Endothelial cell of umbilical vein (primary cell): ENCODE measurements around the gene INTS4. TPM values are rescaled to one million over a fixed set of nuclear protein-coding genes. Genes with fewer than 3 reads are reported as not detected.

Source experiments
- BruUV-seq: library from RNA; stranded (reverse); fragments of 400-500 nt; replicated peaks from 2 replicates; lab custom pipeline; 2021; lab: Mats Ljungman, UMichigan
- CTCF ChIA-PET: fragments of 300-600, 350-600 bp; sonication (Branson Sonifier 250); formaldehyde crosslinking; loops from one replicate; lab custom pipeline; 2021; ENCODE audit warnings: antibody characterized with exemption, inconsistent platforms; lab: Charles Lee
- POLR2A ChIA-PET: fragments of 300-600, 350-600 bp; sonication (Branson Sonifier 250); formaldehyde crosslinking; loops from one replicate; lab custom pipeline; 2021; ENCODE audit warnings: antibody characterized with exemption, inconsistent platforms; lab: Charles Lee
- DNase-seq: peaks from one replicate; pipeline ENCODE4 v3.0.0-alpha.2; 2011; ENCODE audit warnings: low read depth, low spot score
- FAIRE-seq: peaks from 2 replicates; lab custom pipeline; 2011; peaks lifted over from hg19 to GRCh38; lab: Jason Lieb, UNC
- H2AFZ ChIP-seq: 2 replicates; pipeline ENCODE4 v1.6.0; 2012; ENCODE audit warnings: low read depth, low read length, control low read depth, inconsistent platforms
- H3K27ac ChIP-seq: 2 replicates; pipeline ENCODE4 v1.5.1; 2011; ENCODE audit warnings: low read depth, mild to moderate bottlenecking, control low read depth, low read length, moderate library complexity; ENCODE audit not compliant: insufficient read depth
- H3K27me3 ChIP-seq, 2 experiments: 2 replicates each; pipeline versions ENCODE4 v1.6.0 to v1.6.1; 2011; ENCODE audit warnings: low read length in 2 of 2, mixed read lengths in 1 of 2; ENCODE audit not compliant: control insufficient read depth in 2 of 2, insufficient read depth in 2 of 2
- H3K36me3 ChIP-seq, 2 experiments: 2 replicates in 1 of 2; 3 replicates in 1 of 2; pipeline ENCODE4 v1.5.1; 2011; ENCODE audit warnings: low read length in 2 of 2, mild to moderate bottlenecking in 1 of 2, moderate library complexity in 1 of 2; ENCODE audit not compliant: control insufficient read depth in 2 of 2, insufficient read depth in 2 of 2; ENCODE audit errors: extremely low read depth in 1 of 2
- H3K4me1 ChIP-seq: 3 replicates; pipeline ENCODE4 v1.5.1; 2011; ENCODE audit warnings: mild to moderate bottlenecking, low read length; ENCODE audit not compliant: control insufficient read depth, insufficient read depth; ENCODE audit errors: extremely low read depth
- H3K4me2 ChIP-seq: 2 replicates; pipeline ENCODE4 v1.6.1; 2011; ENCODE audit warnings: low read length, control low read depth, mixed read lengths; ENCODE audit not compliant: insufficient read depth
- H3K4me3 ChIP-seq, 3 experiments: fragments of 200-600 bp in 1 of 3; sonication (generic), shearing (Covaris generic) in 1 of 3; replicated peaks in 1 of 3; 2 replicates each; pipeline ENCODE4 v1.5.1; 2011 to 2016; ENCODE audit warnings: control low read depth in 3 of 3, low read length in 3 of 3, mild to moderate bottlenecking in 2 of 3, inconsistent platforms in 1 of 3, low read depth in 1 of 3, moderate library complexity in 1 of 3; ENCODE audit not compliant: insufficient read depth in 1 of 3
- H3K79me2 ChIP-seq: 2 replicates; pipeline ENCODE4 v1.6.0; 2012; ENCODE audit warnings: low read length, inconsistent platforms; ENCODE audit not compliant: control insufficient read depth, insufficient read depth
- H3K9ac ChIP-seq: replicated peaks from 2 replicates; pipeline ENCODE3; 2011; ENCODE audit warnings: low read length, control low read depth; ENCODE audit not compliant: insufficient read depth; ENCODE audit errors: extremely low read depth
- H3K9me1 ChIP-seq: replicated peaks from 3 replicates; pipeline ENCODE4 v1.6.0; 2011; ENCODE audit warnings: mild to moderate bottlenecking, low read length; ENCODE audit not compliant: control insufficient read depth, insufficient read depth; ENCODE audit errors: extremely low read depth
- H3K9me3 ChIP-seq: replicated peaks from 2 replicates; pipeline ENCODE4 v1.5.1; 2012; ENCODE audit warnings: low read length, inconsistent platforms; ENCODE audit not compliant: control insufficient read depth, insufficient read depth
- H4K20me1 ChIP-seq: replicated peaks from 2 replicates; pipeline ENCODE3; 2011; ENCODE audit warnings: mild to moderate bottlenecking, low read length; ENCODE audit not compliant: control insufficient read depth, insufficient read depth; ENCODE audit errors: extremely low read depth
- CTCF ChIP-seq, 2 donors: IDR thresholded peaks; 1 replicate in 1 of 2; 2 replicates in 1 of 2; pipeline ENCODE4 v1.5.1; 2011; ENCODE audit warnings: low read length in 2 of 2, mild to moderate bottlenecking in 2 of 2, moderate library complexity in 2 of 2, control low read depth in 1 of 2, inconsistent platforms in 1 of 2, low read depth in 1 of 2; ENCODE audit not compliant: insufficient read depth in 1 of 2; ENCODE audit errors: extremely low read depth in 1 of 2
- FOS ChIP-seq: IDR thresholded peaks from 2 replicates; pipeline ENCODE4 v1.6.1; 2011; ENCODE audit warnings: mild to moderate bottlenecking, low read length, moderate library complexity, borderline replicate concordance; ENCODE audit not compliant: insufficient read depth
- GATA2 ChIP-seq: IDR thresholded peaks from 2 replicates; pipeline ENCODE4 v1.7.0; 2011; ENCODE audit warnings: low read depth, mild to moderate bottlenecking, moderate library complexity, mixed read lengths, low read length; ENCODE audit not compliant: insufficient read length, insufficient read depth
- JUN ChIP-seq: IDR thresholded peaks from 2 replicates; pipeline ENCODE4 v1.6.1; 2011; ENCODE audit warnings: borderline replicate concordance, low read depth; ENCODE audit not compliant: insufficient read length, insufficient read depth
- POLR2AphosphoS5 ChIP-seq: IDR thresholded peaks from 2 replicates; pipeline ENCODE4 v1.6.1; 2012; ENCODE audit warnings: low read depth, mild to moderate bottlenecking, control low read depth, low read length, moderate library complexity; ENCODE audit not compliant: insufficient read depth
- dilution Hi-C: fragments of 300-500 bp; cut with MboI; formaldehyde crosslinking; loops from one replicate; pipeline ENCODE4 v1.15.0; 2019; ENCODE audit warnings: low sequenced_read_pairs; ENCODE audit not compliant: extremely low pct_ligation_motif_present
- intact Hi-C: fragments of 100-400 bp; cut with micrococcal nuclease; formaldehyde crosslinking; loops from one replicate; pipeline ENCODE4 v1.10.0; 2022
- polyA plus RNA-seq, 4 experiments: library from polyadenylated mRNA; depleted of rRNA in 3 of 4; stranded (reverse) in 3 of 4; unstranded in 1 of 4; fragments of >200 nt; gene quantifications; 2 replicates each; pipeline versions ENCODE4 v1.2.1 to v1.2.3, GENCODE V29; 2011 to 2012; ENCODE audit warnings: missing spikeins in 1 of 4
- total RNA-seq: library from RNA; stranded (reverse); gene quantifications from 2 replicates; pipeline ENCODE4 v1.2.3, GENCODE V29; 2021

The INTS4 gene
- total and polyA plus RNA-seq, 2 donors (not counting 3 experiments of a cell fraction or from before 2014, with no cell fraction given) = 29.2 to 37.8 TPM

GRCh38 chr11:77876045-77876444 lies 118.4 kb downstream of the INTS4 start:
- BruUV-seq = no TSS peak
- DNase-seq (no peak), FAIRE-seq (no peak)
- Histone ChIP-seq H4K20me1 (no peaks in the 10 kb centered on the region), H3K9ac (no peak overlapping the region), H3K27ac (no peak overlapping the region), H3K9me1 (no peaks in the 10 kb centered on the region), H3K79me2 (no peaks in the 10 kb centered on the region), H2AFZ (no peak overlapping the region), H3K27me3 (no peaks in the 10 kb centered on the region), H3K9me3 (no peaks in the 10 kb centered on the region), H3K4me3 (no peak overlapping the region), H3K36me3 (peaks cover 5 to 11% of the 10 kb centered on the region in 2 experiments), H3K4me1 (no peaks in the 10 kb centered on the region), H3K4me2 (no peak overlapping the region)
- dilution Hi-C loops = no loop called here
- ChIA-PET CTCF (no interaction called here), POLR2A (no interaction called here)
- intact Hi-C loops = no loop called here
- TF ChIP-seq GATA2 = no peak

- no peak for DNase-seq
Observed at GRCh38 chr11:77874206-77874605, 120.3 kb downstream of the INTS4 start.

More at GRCh38 chr11:77874206-77874605, 120.3 kb downstream of the INTS4 start:
- dilution Hi-C loops = no loop called here
- no peaks in the 10 kb centered on the region for H3K9me1 ChIP-seq
- H3K4me1 ChIP-seq = no peaks in the 10 kb centered on the region
- H2AFZ ChIP-seq = no peak overlapping the region
- POLR2A ChIA-PET = no interaction called here
- no peak overlapping the region for H3K27ac ChIP-seq
- no peaks in the 10 kb centered on the region for H4K20me1 ChIP-seq
- H3K9me3 ChIP-seq = no peaks in the 10 kb centered on the region
- no peaks in the 10 kb centered on the region for H3K79me2 ChIP-seq
- TF ChIP-seq JUN = no peak
- no peak for TF ChIP-seq CTCF (IDR thresholded peaks at IDR 0.05; ENCODE audit: extremely low read depth in 1 of 2, insufficient read depth in 1 of 2, low read depth in 1 of 2, low read length in 2 of 2)
- no peak for TF ChIP-seq POLR2AphosphoS5
- no peak for TF ChIP-seq FOS
- H3K4me3 ChIP-seq = no peak overlapping the region
- H3K9ac ChIP-seq = no peak overlapping the region
- no TSS peak for BruUV-seq
- intact Hi-C loops = no loop called here
- H3K36me3 ChIP-seq = peaks cover 4 to 7% of the 10 kb centered on the region in 2 experiments
- FAIRE-seq = no peak
- H3K4me2 ChIP-seq = no peak overlapping the region
- CTCF ChIA-PET = interaction anchor here (0.6 kb wide), 1 partner anchor 153 kb away, joined by 3 read pairs; no protein-coding TSS in a partner anchor
- H3K27me3 ChIP-seq = no peaks in the 10 kb centered on the region
